Activated CD4-positive, alpha-beta T cell treated with anti-CD3 and anti-CD28 coated beads, Interleukin-2, Interleukin-4, amounts not matched to agents 100 ng/mL and 50 ng/mL, durations not matched to agents 16 hours and 8 hours (primary cell): Measurements from ENCODE around the gene WASHC4.
"Not testable (repeated sequence)": the region's sequence is repeated elsewhere in the genome, so short reads cannot be mapped to it uniquely, and the experiment has no call there.

Source experiments
- DNase-seq: peaks from one replicate; pipeline ENCODE4 v3.0.0-alpha.2; 2020; ENCODE audit warnings: low spot score

The WASHC4 gene

DNA sequence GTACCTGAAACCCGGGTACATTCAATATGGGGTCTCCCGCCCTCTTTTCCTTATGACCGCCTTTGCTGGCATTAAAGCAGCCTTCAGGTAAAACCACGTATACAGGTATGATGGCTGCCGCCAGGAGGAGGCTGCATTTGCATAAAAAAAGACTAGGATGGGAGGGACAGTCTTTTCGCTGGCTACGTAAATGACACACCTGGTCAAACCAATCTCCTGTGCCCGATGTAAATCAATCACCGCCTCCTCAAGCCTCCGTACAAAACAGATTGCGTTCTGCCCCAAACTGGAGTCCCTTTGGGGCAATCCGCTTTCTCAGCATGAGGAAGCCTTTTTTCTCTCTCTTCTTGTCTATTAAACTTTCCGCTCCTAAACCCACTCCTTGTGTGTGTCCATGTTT, 15.2 kb upstream of the WASHC4 start:
- no peak for DNase-seq

DNA sequence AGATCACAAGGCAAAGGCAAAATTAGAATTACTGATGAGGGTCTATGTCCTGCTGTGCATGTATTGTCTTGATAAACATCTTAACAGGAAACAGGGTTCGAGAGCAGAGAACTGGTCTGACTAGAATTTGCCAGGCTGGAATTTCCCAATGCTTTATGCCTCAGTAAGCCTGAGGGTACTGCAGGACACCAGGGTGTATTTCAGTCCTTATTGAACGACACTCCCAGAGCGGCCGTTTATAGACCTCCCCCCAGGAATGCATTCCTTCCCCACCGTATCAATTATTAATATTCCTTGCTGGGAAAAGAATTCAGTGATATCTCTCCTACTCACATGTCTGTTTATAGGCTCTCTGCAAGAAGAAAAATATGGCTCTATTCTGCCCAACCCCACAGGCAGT, 12.2 kb upstream of the WASHC4 start:
- not testable (repeated sequence) for DNase-seq

- no peak for DNase-seq
These were observed 8.2 kb upstream of the WASHC4 start for GRCh38 chr12:105099356-105099755.

GRCh38 chr12:105100207-105100985, 7.1 kb upstream of the WASHC4 start:
- no peak for DNase-seq

DNA sequence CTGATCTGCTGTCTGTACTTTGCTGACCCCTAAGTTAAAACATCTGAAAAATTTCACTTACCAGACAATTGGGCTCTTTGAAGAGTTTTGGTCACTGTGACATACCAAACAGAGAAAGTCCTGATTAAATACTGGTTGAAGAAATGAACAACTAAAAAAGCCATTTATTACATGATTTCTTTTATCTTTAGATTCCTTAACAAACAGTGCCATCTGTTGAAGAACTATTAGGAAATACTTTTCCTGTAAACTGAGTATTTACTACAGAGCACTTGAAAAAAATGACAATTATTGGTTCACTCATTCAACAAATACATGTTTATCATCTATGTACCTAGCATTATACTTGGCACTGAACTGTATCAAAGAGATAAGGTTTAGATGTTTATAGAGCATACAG, 6.5 kb upstream of the WASHC4 start:
- DNase-seq, result no peak

DNA sequence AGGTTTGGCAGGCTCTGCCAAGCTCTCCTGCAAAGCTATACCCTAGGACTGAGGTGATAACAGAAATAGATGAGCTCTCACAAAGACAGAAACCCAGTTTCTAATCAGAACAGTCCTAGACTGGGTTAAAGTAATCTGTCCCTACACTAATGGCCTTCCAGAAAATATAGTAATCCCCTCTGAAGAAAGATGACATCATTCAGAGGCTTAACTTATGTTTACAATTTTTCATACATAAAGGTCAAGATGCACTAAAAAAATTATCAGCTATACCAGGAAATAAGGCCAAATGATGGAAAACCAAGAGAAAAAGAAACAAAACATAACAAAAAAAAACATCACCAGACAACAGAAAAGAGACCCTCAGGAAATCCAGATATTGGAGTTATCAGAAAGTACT, 4.9 kb upstream of the WASHC4 start:
- no peak for DNase-seq

GRCh38 chr12:105104762-105105161, 2.8 kb upstream of the WASHC4 start:
- no peak for DNase-seq

DNA sequence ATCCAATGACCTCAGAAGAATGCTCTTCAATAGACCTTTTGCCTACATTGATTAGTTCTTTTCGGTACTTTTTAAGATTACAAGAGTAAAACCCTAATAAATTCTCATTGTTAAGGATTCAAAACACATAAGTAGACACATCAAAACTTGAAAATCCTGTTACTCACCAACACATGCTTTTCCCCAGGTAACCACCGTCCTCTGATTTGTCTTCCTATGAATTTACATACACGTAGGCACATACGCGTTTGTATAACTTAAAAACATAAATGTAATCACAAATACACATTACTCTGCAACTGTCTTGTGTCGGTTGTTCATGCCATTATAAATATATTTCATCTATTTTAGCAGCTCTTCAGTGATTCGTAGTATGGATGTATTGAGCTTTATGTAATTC, 910 bp upstream of the WASHC4 start:
- DNase-seq, result no peak

DNA sequence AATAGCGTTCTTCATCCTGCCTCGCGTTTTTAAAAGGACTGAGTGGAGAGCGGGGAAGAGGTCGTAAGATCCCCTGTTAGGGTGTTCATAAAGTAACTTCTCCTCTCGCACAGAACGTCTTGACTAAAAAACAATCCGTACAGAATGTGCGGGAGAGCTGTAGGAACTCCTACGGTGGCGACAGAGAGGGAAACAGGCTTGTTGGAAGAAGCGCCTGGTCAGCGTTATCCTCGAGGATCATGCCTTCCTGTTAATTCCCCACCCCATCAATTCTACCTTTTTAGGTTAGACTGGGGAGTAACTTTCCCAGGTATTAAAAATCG, 399 bp upstream of the WASHC4 start:
- DNase-seq, result no peak

DNA sequence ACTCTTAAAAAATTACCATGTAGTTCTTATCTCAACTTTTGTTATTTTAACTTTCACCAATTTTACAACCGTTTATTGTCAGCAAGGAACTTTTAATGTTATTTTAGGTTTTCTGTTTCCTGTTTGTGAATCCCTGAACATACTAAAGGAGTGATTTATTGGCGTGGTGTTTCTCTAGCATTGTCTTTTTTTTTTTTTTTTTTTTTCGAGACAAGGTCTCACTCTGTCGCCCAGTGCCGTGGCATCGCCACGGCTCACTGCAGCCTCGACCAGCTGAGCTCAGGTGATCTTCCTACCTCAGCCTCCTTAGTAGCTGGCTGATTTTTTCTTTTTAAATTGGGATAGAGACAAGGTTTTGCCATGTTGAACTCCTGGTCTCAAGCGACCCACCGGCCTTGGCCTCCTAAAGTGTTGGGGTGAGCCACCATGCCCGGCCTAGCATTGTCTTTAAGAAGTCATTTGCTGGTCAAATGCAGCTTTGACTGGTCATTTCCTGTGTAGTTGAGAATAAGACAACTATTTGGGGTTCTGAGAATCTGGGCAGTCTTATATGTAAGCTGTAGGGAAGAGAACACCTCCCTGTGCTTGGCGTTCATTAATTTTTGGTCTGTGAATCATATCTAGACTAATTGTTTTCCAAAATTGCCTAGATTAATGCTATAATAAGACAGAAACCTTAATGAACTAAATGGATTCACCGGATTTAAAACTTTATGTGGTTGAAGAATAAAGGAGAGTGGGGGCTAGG, 2.1 kb downstream of the WASHC4 start:
- peak; percentile 30 for DNase-seq

- DNase-seq, result no peak
These were observed 3.3 kb downstream of the WASHC4 start for GRCh38 chr12:105110851-105111250.

GRCh38 chr12:105113094-105113493, 5.6 kb downstream of the WASHC4 start:
- no peak for DNase-seq

DNA sequence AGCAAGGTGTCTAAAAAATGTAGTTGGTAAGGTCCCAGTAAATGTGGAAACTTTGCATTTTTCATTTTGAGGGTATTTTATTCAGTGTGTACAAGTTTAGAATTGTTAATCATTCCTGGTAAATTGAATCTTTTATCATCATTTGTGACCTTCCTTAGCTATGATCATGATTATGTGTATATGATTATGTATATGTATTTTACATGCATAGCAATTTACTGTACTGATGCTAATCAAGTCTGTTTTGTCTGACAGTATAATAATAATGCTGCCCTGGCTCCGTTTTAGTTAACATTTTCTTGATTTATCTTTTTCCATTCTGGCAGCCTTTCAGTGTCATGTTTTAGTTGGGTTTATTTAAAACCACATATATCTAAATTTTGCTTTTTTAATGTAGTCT, 9.4 kb downstream of the WASHC4 start:
- no peak for DNase-seq

DNA sequence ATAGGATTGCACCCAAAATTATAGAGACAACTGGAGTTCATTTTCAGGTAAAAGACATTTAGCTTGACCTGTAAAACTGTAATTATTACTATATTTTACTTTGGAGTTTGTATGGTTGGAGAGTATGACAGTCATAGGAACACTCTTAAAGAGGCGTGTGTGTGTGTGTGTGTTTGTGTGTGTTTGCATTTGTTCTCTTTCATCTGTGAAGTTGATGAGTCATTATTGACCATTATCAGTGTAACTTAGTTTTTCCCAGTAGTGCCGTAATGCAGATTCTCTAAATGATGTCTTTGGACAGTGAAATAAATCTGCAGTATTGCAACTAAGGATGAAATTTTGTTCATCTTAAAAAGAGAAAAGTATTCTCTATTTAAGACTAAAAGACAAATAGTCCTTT, 13.0 kb downstream of the WASHC4 start:
- peak; percentile 22 for DNase-seq

DNA sequence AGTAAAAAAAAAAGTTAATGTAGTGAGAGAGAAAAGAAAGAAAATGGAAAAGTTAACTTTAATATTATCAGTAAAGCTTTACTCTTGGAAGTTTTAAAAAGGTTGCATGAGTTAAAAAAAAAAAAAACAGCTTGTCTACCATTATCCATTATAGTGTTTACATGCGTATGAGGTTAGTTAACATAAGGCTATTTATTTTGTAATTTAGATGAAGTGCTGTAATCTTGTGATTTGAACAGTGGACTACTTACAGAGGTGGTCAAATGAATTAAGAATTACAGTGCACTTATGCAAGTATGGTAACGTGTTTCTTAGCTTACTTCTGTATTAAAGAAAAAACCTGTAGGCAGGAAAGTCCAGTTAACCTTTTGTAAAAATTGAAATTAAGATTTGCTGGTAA, 30.7 kb downstream of the WASHC4 start:
- no peak for DNase-seq

GRCh38 chr12:105141320-105141922, 33.9 kb downstream of the WASHC4 start:
- DNase-seq, result no peak

DNA sequence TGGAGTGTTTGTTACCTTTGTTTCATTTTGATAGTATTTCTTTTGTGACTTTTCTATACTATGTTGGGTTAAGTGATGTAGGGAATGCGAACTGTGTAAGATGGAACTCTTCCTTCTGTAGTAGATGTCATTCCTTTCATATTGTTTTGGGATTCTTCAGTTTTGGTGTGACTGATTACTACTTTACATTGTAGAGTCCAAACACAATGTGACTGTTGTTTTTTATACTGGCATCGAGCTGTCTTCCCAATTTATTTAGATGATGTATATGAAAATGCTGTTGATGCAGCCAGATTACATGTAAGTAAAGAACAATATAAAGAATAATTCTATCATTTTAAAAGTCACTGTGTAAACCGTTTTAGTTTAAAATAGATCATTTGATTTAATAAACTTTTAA, 34.7 kb downstream of the WASHC4 start:
- no peak for DNase-seq

DNA sequence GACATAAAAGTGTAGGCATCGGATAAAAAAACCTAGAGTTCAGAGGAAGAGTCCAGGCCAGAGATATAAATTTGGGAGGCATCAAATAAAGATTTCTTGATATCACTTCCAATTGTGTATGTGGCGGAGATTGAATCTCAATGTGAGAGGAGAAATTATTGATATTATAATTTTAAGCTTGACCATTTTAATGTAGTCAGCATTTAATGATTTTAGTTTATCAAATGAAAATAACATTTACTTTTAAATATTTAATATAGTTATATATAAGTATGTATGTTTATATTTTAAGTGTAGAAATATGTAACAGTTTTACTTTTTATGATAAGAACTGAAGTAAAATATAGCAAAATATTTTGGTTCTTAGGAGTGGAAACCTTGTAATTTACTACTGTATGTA, 48.7 kb downstream of the WASHC4 start:
- no peak for DNase-seq

GRCh38 chr12:105157606-105158005, 50.1 kb downstream of the WASHC4 start:
- no peak for DNase-seq

GRCh38 chr12:105158876-105159275, 51.3 kb downstream of the WASHC4 start:
- no peak for DNase-seq

- DNase-seq, result no peak
These were observed 54.6 kb downstream of the WASHC4 start for GRCh38 chr12:105162174-105162573.

- DNase-seq, result peak; percentile 8
These were observed 56.5 kb downstream of the WASHC4 start for GRCh38 chr12:105164068-105164467.

DNA sequence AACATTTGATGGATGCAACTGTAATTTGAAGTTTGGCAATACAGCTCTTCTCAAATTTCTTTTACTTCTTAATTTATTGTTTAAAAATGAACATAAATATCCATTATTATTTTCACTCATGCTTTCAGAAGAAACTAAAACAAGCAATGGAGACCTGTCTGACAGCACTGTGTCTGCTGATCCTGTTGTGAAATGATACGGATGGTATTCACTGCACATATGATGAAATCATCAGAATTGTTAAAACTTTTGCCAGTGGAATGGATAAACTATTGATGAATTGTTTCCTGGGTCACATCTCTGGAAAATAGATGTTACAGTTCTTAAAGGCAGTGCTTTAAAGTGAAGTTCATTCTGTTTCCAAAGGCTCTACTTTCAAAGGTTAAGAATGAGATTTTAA, 59.2 kb downstream of the WASHC4 start:
- DNase-seq, result no peak
